DOHH2 (cell line): ENCODE data around the gene HENMT1.
"Not testable (repeated sequence)": the region's sequence is repeated elsewhere in the genome, so short reads cannot be mapped to it uniquely, and the experiment has no call there.

ENCODE experiments used
- H3F3A ChIP-seq: fragments of 200-600 bp; sonication (generic), shearing (Covaris generic); 2 replicates; pipeline ENCODE4 v1.6.0; 2016; ENCODE audit warnings: antibody characterized with exemption, mild to moderate bottlenecking; ENCODE audit not compliant: control insufficient read depth, insufficient read depth
- H3K27ac ChIP-seq: fragments of 200-600 bp; sonication (generic); 2 replicates; pipeline ENCODE4 v1.5.1; 2014; ENCODE audit warnings: low read depth, mild to moderate bottlenecking, low read length, moderate library complexity
- H3K27me3 ChIP-seq: fragments of 200-600 bp; sonication (generic); 2 replicates; pipeline ENCODE4 v1.6.1; 2014; ENCODE audit warnings: mild to moderate bottlenecking, low read length, mixed read lengths; ENCODE audit not compliant: control insufficient read depth
- H3K36me3 ChIP-seq: fragments of 200-600 bp; sonication (generic); 2 replicates; pipeline ENCODE4 v1.6.1; 2014; ENCODE audit warnings: mild to moderate bottlenecking, low read length, moderate library complexity, mixed read lengths; ENCODE audit not compliant: control insufficient read depth
- H3K4me1 ChIP-seq: fragments of 200-600 bp; sonication (generic); 2 replicates; pipeline ENCODE4 v1.6.1; 2014; ENCODE audit warnings: mild to moderate bottlenecking, low read length, mixed read lengths; ENCODE audit not compliant: control insufficient read depth
- H3K4me2 ChIP-seq: fragments of 200-600 bp; sonication (generic); 2 replicates; pipeline ENCODE4 v1.6.0; 2014; ENCODE audit warnings: mild to moderate bottlenecking, low read length, moderate library complexity
- H3K4me3 ChIP-seq: fragments of 200-600 bp; sonication (generic); 2 replicates; pipeline ENCODE4 v1.5.1; 2014; ENCODE audit warnings: mild to moderate bottlenecking, low read length, mixed read lengths
- H3K79me2 ChIP-seq: fragments of 200-600 bp; sonication (generic); 2 replicates; pipeline ENCODE4 v1.6.1; 2014; ENCODE audit warnings: mild to moderate bottlenecking, low read length, mixed read lengths; ENCODE audit not compliant: control insufficient read depth
- H3K9me2 ChIP-seq: fragments of 200-600 bp; sonication (generic); replicated peaks from 2 replicates; pipeline ENCODE4 v1.6.1; 2014; ENCODE audit warnings: mild to moderate bottlenecking, low read length, mixed read lengths; ENCODE audit not compliant: control insufficient read depth
- H3K9me3 ChIP-seq: fragments of 200-600 bp; sonication (generic); 2 replicates; pipeline ENCODE4 v1.6.1; 2014; ENCODE audit warnings: antibody characterized with exemption, low read length, mixed read lengths; ENCODE audit not compliant: control insufficient read depth, insufficient read depth
- H4K20me1 ChIP-seq: fragments of 200-600 bp; sonication (generic); 2 replicates; pipeline ENCODE4 v1.6.0; 2014; ENCODE audit warnings: low read depth, mild to moderate bottlenecking, antibody characterized with exemption, low read length, moderate library complexity; ENCODE audit not compliant: control insufficient read depth, insufficient read depth
- CTCF ChIP-seq: fragments of 200-600 bp; sonication (generic); IDR thresholded peaks from one replicate; pipeline ENCODE4 v1.5.1; 2014; ENCODE audit warnings: antibody characterized with exemption, mild to moderate bottlenecking, low read depth, low read length; ENCODE audit not compliant: poor library complexity, severe bottlenecking
- EZH2phosphoT487 ChIP-seq: fragments of 200-600 bp; sonication (generic); IDR thresholded peaks from 2 replicates; pipeline ENCODE4 v1.6.1; 2017; ENCODE audit warnings: borderline replicate concordance, mild to moderate bottlenecking, antibody characterized with exemption, low read length, moderate library complexity, mixed read lengths

The HENMT1 gene

DNA sequence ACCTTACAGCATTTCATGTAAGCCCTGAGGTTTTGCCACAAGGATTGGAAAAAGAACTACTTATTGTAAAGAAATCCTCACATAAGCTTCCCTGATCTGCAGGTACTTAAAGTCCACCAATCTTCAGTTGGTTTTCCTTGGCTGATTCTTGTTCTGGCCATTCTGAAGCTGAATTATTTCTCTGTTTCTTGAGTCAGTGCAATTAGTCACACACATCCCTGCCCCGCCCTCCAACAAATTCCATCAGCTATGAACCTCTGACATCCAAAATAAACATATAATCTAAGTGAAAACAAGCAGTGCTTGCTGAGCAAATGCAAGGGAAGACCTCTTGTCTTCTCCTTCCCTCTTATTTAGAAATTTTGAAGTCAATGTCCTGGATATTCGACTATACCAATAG is 43.6 kb upstream of the HENMT1 start:
- no peaks in the 10 kb centered on the region for H3K79me2 ChIP-seq
- no peaks in the 10 kb centered on the region for H3K27me3 ChIP-seq
- H3K27ac ChIP-seq, result no peak overlapping the region
- TF ChIP-seq CTCF (no peak), EZH2phosphoT487 (no peak)
- H3K9me3 ChIP-seq, result no peaks in the 10 kb centered on the region
- H3K36me3 ChIP-seq, result peaks cover 26% of the 10 kb centered on the region
- H3K9me2 ChIP-seq, result no peaks in the 10 kb centered on the region
- peaks cover 21% of the 10 kb centered on the region for H3K4me1 ChIP-seq
- no peak overlapping the region for H3K4me2 ChIP-seq
- peaks cover 6% of the 10 kb centered on the region for H4K20me1 ChIP-seq
- peaks cover 43% of the 10 kb centered on the region for H3F3A ChIP-seq
- H3K4me3 ChIP-seq, result no peak overlapping the region

DNA sequence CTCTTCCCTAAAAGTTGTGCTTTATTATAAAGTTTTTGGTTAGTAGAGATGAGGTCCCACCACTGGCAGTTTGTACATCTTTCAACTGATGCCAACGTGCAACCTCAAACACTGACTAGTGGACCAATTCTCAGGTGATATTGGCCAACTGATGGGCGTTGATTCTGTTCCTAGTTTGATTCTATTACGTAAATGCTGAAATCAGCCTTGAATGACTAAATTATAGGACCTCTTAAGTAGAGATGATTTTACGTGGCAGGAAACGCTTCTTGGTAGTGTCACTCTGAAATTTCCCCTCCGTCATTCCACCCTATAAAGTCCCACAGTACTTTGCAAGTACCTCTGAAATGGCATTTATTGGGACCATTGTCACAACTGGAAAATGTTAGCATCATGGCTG is 43.0 kb upstream of the HENMT1 start:
- H3K27ac ChIP-seq, result peak overlapping the region; percentile 28
- H3K9me3 ChIP-seq, result no peaks in the 10 kb centered on the region
- H3F3A ChIP-seq, result peaks cover 48% of the 10 kb centered on the region

GRCh38 chr1:108702109-108702508 is 41.2 kb upstream of the HENMT1 start:
- peaks cover 50% of the 10 kb centered on the region for H3K36me3 ChIP-seq
- peaks cover 65% of the 10 kb centered on the region for H3F3A ChIP-seq

More for the DNA sequence above, 43.0 kb upstream of the HENMT1 start:
- TF ChIP-seq CTCF (no peak), EZH2phosphoT487 (no peak)
- Histone ChIP-seq H3K27me3 (no peaks in the 10 kb centered on the region), H3K4me2 (peak overlapping the region; percentile 38), H4K20me1 (peaks cover 12% of the 10 kb centered on the region), H3K36me3 (peaks cover 32% of the 10 kb centered on the region), H3K4me3 (peak overlapping the region; percentile 0; the same call in 1 of the 2 replicates), H3K4me1 (peaks cover 21% of the 10 kb centered on the region), H3K9me2 (no peaks in the 10 kb centered on the region), H3K79me2 (no peaks in the 10 kb centered on the region)

DNA sequence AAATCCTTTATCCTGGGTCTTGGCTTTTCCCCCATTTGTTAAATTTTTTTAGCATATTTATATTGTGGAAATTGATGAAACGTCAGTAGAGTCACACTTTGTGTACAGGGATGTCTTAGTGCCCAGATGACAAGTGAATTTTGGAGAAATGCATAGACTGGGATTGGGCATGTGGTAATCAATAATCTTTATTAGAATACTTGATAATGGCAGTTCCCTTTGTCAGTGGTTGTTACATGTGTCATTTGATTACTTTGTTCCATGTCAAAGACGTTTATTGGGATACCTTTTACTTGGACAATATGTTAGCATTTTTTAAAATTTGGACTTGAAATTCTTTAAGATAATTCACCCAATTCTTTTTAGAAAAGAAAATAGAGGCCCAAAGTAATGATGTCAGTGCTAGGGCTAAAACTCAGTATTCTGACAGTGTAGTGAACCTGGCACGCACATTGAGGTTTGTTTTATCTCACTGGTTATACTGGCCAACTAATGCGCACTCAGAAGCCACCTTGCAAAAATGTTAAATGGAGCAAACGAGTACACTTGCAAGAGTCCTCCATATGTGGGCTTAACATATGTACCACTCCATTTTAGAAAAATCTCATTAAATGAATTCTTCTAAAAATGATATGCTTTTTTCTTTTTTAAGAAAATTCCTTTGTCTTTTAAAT is 40.4 kb upstream of the HENMT1 start:
- Histone ChIP-seq H3K27me3 (no peaks in the 10 kb centered on the region), H3K79me2 (peaks cover 17% of the 10 kb centered on the region), H3F3A (peaks cover 73% of the 10 kb centered on the region), H3K4me2 (no peak overlapping the region), H3K27ac (no peak overlapping the region), H3K9me3 (no peaks in the 10 kb centered on the region), H3K4me3 (no peak overlapping the region), H4K20me1 (peaks cover 16% of the 10 kb centered on the region), H3K36me3 (peaks cover 58% of the 10 kb centered on the region), H3K9me2 (no peaks in the 10 kb centered on the region), H3K4me1 (peaks cover 21% of the 10 kb centered on the region)
- no peak for TF ChIP-seq CTCF
- no peak for TF ChIP-seq EZH2phosphoT487

More at GRCh38 chr1:108702109-108702508, 41.2 kb upstream of the HENMT1 start:
- H3K9me3 ChIP-seq, H3K4me3 ChIP-seq, H3K4me2 ChIP-seq, H3K27ac ChIP-seq, H3K27me3 ChIP-seq, H3K9me2 ChIP-seq, H3K79me2 ChIP-seq: not testable (repeated sequence)
- Histone ChIP-seq H4K20me1 (peaks cover 13% of the 10 kb centered on the region), H3K4me1 (peaks cover 21% of the 10 kb centered on the region)
